ENCODE results near the gene CPSF4L.
A peak's percentile ranks its signal among the peaks of the same experiment; 100 is the strongest.
"Not testable (repeated sequence)": the region's sequence is repeated elsewhere in the genome, so short reads cannot be mapped to it uniquely, and the experiment has no call there.

CPSF4L gene, protein sequence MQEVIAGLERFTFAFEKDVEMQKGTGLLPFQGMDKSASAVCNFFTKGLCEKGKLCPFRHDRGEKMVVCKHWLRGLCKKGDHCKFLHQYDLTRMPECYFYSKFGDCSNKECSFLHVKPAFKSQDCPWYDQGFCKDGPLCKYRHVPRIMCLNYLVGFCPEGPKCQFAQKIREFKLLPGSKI

DNA sequence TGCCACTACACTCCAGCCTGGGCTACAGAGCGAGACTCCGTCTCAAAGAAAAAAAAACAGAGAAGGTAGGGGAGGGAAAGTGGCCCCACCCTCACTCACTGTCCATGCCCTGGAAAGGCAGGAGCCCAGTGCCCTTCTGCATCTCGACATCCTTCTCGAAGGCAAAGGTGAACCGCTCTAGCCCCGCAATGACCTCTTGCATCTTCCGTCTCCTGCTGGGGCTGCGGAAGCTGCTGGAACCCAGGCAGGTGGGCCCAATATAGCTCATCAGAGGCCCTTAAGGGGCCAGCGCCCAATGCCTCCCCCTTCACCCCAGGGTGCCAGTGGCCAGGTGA, at the start of gene CPSF4L:
CPSF4L (minus strand) TSS at position 264 of the 335 bp plus-strand sequence; CDS start at position 202, 62 bp downstream.
- no peak for DNase-seq

GRCh38 chr17:73311428-73311780, 49.7 kb upstream of the CPSF4L start:
- DNase-seq: no peak

GRCh38 chr17:73309727-73310596, 48.3 kb upstream of the CPSF4L start:
- no peak for DNase-seq

- DNase-seq: not testable (repeated sequence)
Observed at GRCh38 chr17:73308959-73309358, 47.3 kb upstream of the CPSF4L start.

GRCh38 chr17:73308017-73308823, 46.5 kb upstream of the CPSF4L start:
- no peak for DNase-seq

DNA sequence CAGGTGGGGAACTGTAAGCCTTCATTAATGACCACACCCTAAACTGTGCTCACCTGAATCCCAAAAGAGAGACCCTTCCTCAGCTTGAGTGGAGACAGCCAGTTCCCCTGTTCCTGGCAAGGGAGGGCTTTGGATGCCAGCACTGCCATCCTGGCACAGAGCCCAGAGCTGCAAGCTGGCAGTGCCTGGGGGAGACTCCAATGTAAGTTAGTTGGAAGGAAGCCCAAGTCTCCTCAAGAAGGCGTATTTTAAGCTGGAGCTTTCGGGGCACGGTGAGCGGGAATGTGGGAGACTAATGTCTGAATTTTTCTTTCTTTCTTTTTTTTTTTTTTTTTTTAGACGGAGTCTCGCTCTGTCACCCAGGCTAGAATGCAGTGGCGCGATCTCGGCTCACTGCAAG, 45.5 kb upstream of the CPSF4L start:
- DNase-seq: no peak

DNA sequence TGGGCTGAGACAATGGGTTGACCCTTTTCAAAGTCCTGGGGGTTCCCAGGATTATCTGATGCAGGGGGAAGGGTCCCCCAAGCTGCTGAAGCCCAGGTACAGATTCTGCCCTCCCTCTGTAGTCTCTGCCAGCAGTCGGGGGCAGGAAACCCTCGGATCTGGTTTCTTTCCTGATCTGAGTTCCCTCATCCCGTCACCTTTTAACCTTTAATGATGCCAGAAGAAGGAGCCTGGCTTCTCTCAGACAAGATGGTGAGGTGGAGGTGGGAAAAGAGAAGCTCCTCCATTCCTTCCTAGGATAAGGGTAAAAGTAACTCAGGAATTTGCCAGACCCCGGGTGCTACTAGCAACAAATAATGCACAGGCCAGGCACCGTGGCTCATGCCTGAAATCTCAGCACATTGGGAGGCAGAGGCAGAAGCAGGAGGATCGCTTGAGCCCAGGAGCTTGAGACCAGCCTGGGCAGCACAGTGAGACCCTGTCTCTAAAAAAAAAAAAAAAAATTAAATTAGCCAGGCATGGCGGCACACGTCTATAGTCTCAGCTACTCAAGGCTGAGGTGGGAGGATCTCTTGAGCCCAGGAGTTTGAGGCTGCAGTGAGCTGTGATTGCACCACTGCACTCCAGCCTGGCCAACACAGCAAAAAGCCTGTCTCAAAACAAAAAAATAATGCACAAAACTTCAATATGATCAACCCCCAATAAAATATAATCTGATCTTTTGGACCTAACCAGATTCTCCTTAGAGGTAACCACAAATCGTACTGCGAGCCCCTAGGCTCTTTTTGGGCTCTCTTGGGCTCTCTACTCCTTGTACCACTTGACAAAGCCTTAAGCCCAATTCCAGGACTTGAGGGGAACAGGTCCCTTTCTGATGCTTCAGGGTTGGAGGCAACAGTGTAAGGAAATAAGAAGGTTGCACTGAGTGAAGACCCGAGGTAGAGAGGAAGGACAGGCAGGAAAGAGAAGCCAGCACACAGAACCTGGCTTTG, 44.5 kb upstream of the CPSF4L start:
- DNase-seq: no peak

DNA sequence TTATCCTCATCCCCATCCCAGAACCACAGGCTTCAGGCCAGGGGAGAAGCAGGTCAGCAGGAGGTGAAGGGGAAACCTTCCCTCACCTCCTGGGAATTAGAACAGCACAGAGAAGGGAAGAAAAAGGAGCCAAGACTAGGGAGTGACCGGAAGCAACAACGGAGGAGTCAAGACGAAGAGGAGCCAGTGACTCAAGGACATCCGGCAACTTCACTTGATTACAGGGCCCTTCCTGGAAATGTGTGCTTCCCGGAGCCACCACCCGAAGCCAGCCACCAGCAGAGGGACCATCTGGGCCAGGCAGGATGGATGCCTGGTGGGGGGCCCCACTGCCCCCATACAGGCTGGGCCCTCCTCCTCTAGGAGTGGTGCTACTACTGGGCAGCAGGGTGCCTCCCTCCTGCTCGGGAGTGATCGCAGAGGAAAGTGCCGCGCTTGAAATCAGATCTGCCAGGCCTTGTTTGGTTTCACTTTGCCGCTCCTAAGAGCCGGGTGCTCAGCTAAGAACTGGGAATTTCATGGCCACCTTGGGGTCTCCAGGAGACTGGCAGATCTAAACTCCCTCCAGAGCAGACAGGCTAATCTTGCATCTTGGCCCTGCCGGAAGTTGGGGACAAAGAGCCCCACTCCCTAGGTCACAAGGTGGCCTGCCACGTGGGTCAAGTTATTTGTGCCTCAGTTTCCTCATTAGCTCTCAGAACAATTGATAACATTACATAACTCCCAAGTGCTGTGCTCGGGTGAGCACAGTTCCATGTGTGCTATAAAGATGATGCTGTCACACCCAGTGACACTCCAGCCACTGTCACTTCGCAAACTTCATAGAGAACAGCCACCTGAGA, 43.5 kb upstream of the CPSF4L start:
- DNase-seq: peak; percentile 79

- DNase-seq: no peak
Observed at GRCh38 chr17:73304438-73304837, 42.8 kb upstream of the CPSF4L start.

GRCh38 chr17:73302189-73302588, 40.5 kb upstream of the CPSF4L start:
- DNase-seq: no peak

DNA sequence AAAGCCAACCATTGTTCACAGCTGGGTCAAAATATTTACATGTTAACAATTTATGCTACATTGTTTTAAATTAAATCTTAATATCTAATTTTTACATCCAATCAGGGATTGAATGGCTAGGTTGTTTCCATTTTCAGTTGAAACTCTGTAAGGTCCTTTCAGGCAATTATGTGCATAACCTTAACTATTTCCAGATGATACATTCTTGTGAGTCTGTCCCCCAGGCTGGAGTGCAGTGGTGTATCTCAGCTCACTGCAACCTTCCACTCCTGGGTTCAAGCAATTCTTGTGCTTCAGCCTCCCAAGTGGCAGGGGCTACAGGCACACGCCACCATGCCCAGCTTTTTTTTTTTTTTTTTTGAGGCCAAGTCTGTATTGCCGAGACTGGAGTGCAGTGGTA, 39.7 kb upstream of the CPSF4L start:
- no peak for DNase-seq

- no peak for DNase-seq
Observed at GRCh38 chr17:73300392-73300791, 38.7 kb upstream of the CPSF4L start.

GRCh38 chr17:73297934-73298861, 36.5 kb upstream of the CPSF4L start:
- DNase-seq: no peak

- DNase-seq: no peak
Observed at GRCh38 chr17:73293480-73293911, 31.8 kb upstream of the CPSF4L start.

DNA sequence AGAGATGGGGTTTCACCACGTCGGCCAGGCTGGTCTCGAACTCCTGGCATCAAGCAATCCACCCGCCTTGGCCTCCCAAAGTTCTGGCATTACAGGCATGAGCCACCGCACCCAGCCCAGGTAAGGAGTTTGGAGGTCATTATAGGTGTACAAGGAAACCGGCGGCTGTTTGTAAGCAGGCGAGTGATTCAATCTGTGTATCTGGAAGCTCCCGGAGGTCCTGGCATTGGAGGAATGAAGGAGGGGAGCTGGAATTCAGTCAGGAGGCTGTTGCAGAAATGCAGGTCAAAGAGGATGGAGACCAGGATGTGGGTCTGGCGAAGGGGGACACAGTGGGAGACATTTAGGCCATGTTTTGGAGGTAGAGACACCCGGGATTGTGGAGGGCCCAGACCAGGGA, 31.4 kb upstream of the CPSF4L start:
- DNase-seq: no peak

DNA sequence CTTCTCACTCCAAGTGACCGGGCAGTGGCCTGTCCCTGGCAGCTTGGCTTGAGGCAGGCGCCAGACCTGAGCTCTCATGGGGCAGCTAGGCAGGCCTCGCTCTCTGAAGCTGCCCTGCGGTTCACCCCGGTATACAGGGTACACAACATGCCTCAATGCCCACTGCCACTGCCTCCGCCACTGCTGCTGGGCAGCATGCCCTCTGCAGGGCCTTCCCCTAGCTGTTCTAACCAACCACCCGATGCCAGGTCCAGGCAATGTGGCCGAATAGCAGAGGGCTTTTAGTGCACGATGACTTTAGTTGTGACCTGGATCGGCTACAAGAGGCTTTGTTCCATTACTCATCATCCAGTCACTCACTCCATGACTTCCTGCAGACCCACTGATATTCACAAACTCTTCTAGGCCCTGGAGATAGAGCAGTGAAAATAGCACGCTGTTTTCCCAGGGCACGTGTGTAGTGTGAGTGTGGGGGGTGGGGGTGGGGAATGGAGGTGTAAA, 30.4 kb upstream of the CPSF4L start:
- DNase-seq: no peak

GRCh38 chr17:73291260-73291801, 29.7 kb upstream of the CPSF4L start:
- no peak for DNase-seq

DNA sequence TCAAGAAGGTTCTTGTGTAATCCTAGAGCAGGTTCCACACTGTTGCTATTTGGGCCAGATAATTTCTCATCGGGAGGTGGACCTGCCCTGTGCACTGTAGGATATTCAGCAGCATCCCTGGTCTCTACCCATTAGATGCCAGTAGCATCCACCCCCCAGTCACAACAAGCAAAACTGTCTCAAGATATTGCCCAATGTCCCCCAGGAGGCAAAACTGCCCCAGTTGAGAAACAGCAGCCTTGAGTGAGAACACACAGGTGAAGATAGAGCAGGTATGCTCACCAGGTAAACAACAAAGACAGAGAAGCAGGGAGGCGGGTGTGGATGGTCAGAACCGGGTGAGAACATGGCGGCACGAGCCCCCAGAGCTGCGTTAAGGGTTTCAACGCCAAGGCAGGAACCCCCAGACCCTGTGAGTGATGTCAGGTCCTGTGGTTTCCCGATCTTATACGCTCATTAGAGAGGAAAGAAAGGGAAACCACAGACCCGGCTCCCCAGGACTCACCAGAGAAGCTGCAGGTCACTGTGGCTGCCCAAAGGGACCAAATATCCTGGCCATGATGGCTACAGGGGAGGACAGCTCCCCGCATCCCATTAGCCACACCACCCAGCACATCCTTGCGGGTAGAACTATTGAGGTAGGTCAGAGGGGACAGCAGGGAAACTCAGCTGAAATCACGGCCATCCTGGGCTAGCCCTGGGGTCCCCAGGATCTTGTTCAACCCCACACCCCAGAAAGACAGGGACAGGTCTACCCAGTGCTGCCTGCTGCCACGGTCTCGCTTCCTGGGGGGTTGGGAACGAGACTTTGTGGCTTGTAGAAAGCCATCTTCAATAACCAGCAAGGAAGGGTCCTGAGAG, 28.9 kb upstream of the CPSF4L start:
- no peak for DNase-seq
